ENCODE measurements around the gene ABCC9.

- TF ChIP-seq, protein P1, sequence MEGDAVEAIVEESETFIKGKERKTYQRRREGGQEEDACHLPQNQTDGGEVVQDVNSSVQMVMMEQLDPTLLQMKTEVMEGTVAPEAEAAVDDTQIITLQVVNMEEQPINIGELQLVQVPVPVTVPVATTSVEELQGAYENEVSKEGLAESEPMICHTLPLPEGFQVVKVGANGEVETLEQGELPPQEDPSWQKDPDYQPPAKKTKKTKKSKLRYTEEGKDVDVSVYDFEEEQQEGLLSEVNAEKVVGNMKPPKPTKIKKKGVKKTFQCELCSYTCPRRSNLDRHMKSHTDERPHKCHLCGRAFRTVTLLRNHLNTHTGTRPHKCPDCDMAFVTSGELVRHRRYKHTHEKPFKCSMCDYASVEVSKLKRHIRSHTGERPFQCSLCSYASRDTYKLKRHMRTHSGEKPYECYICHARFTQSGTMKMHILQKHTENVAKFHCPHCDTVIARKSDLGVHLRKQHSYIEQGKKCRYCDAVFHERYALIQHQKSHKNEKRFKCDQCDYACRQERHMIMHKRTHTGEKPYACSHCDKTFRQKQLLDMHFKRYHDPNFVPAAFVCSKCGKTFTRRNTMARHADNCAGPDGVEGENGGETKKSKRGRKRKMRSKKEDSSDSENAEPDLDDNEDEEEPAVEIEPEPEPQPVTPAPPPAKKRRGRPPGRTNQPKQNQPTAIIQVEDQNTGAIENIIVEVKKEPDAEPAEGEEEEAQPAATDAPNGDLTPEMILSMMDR (IDR thresholded peaks at IDR 0.05 in 4 of 5, conservative IDR thresholded peaks at IDR 0.05 in 1 of 5): no peak
- TF ChIP-seq POLR2A (IDR thresholded peaks at IDR 0.05): no peak
These were observed 126.4 kb downstream of the ABCC9 start for GRCh38 chr12:21814814-21815213.
